H1 (cell line): ENCODE results near the gene ATXN7L3. TPM values are rescaled to one million over a fixed set of nuclear protein-coding genes. Genes with fewer than 3 reads are reported as not detected.
A peak's percentile ranks its signal among the peaks of the same experiment; 100 is the strongest.

ENCODE experiments used
- CTCF ChIA-PET: fragments of 300-600 bp; sonication (Branson Sonifier 250); formaldehyde crosslinking; loops from one replicate; lab custom pipeline; 2021; ENCODE audit not compliant: partially characterized antibody; lab: Charles Lee
- POLR2A ChIA-PET: fragments of 300-600 bp; sonication (Branson Sonifier 250); formaldehyde crosslinking; loops from one replicate; lab custom pipeline; 2021; ENCODE audit warnings: inconsistent platforms; ENCODE audit not compliant: partially characterized antibody; lab: Charles Lee
- DNase-seq, 2 experiments: peaks; one replicate each; pipeline versions ENCODE4 v3.0.0 to v3.0.0-alpha.2; 2010 to 2022; ENCODE audit warnings: low spot score in 2 of 2, low read depth in 1 of 2, mixed read lengths in 1 of 2
- FAIRE-seq: peaks from 2 replicates; lab custom pipeline; 2011; peaks lifted over from hg19 to GRCh38; lab: Jason Lieb, UNC
- H2AFZ ChIP-seq: 2 replicates; pipeline ENCODE4 v1.8.1; 2012; ENCODE audit warnings: low read length, inconsistent platforms
- H2AK5ac ChIP-seq: 2 replicates; pipeline ENCODE4 v1.6.1; 2013; ENCODE audit warnings: low read depth, low read length
- H2BK120ac ChIP-seq: replicated peaks from 2 replicates; pipeline ENCODE3; 2013; ENCODE audit warnings: low read depth, low read length, inconsistent platforms
- H2BK12ac ChIP-seq: 2 replicates; pipeline ENCODE4 v1.6.1; 2013; ENCODE audit warnings: low read depth, low read length
- H2BK15ac ChIP-seq: 2 replicates; pipeline ENCODE4 v1.6.1; 2013; ENCODE audit warnings: low read length
- H2BK20ac ChIP-seq: 2 replicates; pipeline ENCODE4 v1.6.1; 2013; ENCODE audit warnings: low read length
- H2BK5ac ChIP-seq: 2 replicates; pipeline ENCODE4 v1.6.1; 2013; ENCODE audit warnings: low read depth, low read length
- H3K14ac ChIP-seq: 2 replicates; pipeline ENCODE4 v1.6.1; 2013; ENCODE audit warnings: inconsistent platforms; ENCODE audit not compliant: insufficient read length
- H3K18ac ChIP-seq: 2 replicates; pipeline ENCODE4 v1.6.1; 2013; ENCODE audit warnings: low read length; ENCODE audit errors: extremely low read depth
- H3K23ac ChIP-seq: 2 replicates; pipeline ENCODE4 v1.6.1; 2013; ENCODE audit warnings: inconsistent platforms; ENCODE audit not compliant: insufficient read length
- H3K23me2 ChIP-seq: 2 replicates; pipeline ENCODE4 v1.6.1; 2013; ENCODE audit warnings: low read depth, low read length
- H3K27ac ChIP-seq: 2 replicates; pipeline ENCODE4 v1.6.1; 2011; ENCODE audit warnings: low read depth, low read length, inconsistent platforms
- H3K27me3 ChIP-seq, 4 experiments: replicated peaks in 1 of 4; 1 replicate in 1 of 4; 2 replicates in 3 of 4; pipeline versions ENCODE4 v1.6.1 to v1.8.1; 2011 to 2013; ENCODE audit warnings: low read length in 3 of 4, mild to moderate bottlenecking in 3 of 4, inconsistent platforms in 2 of 4, mixed read lengths in 2 of 4, moderate library complexity in 1 of 4; ENCODE audit not compliant: control insufficient read depth in 3 of 4, insufficient read depth in 3 of 4; ENCODE audit errors: extremely low read depth in 1 of 4
- H3K36me3 ChIP-seq, 4 experiments: 2 replicates each; pipeline versions ENCODE4 v1.6.1 to v1.8.1; 2011 to 2013; ENCODE audit warnings: mild to moderate bottlenecking in 4 of 4, low read length in 3 of 4, moderate library complexity in 2 of 4, control low read depth in 1 of 4, inconsistent platforms in 1 of 4; ENCODE audit not compliant: insufficient read depth in 4 of 4, control insufficient read depth in 2 of 4
- H3K4ac ChIP-seq: replicated peaks from 2 replicates; pipeline ENCODE3; 2013; ENCODE audit warnings: low read length, low read depth, mixed read lengths, inconsistent platforms; ENCODE audit not compliant: insufficient read length
- H3K4me1 ChIP-seq, 4 experiments: replicated peaks in 1 of 4; 1 replicate in 1 of 4; 2 replicates in 3 of 4; pipeline versions ENCODE4 v1.6.1 to v1.8.1; 2011 to 2013; ENCODE audit warnings: low read length in 3 of 4, inconsistent platforms in 2 of 4, mixed read lengths in 1 of 4; ENCODE audit not compliant: insufficient read depth in 4 of 4, control insufficient read depth in 3 of 4
- H3K4me2 ChIP-seq, 2 experiments: 2 replicates each; pipeline versions ENCODE4 v1.6.1 to v1.8.1; 2011 to 2013; ENCODE audit warnings: low read depth in 2 of 2, low read length in 2 of 2, control low read depth in 1 of 2, inconsistent platforms in 1 of 2, mild to moderate bottlenecking in 1 of 2; ENCODE audit not compliant: insufficient read depth in 1 of 2
- H3K4me3 ChIP-seq, 4 experiments: fragments of 200-600, 300-600 bp in 1 of 4; sonication (generic), shearing (Covaris generic), sonication (Bioruptor Twin) in 1 of 4; 2 replicates each; pipeline versions ENCODE4 v1.5.1 to v1.8.1; 2011 to 2016; ENCODE audit warnings: low read length in 4 of 4, low read depth in 3 of 4, control low read depth in 2 of 4, inconsistent platforms in 2 of 4, mild to moderate bottlenecking in 2 of 4, mixed read lengths in 1 of 4, moderate library complexity in 1 of 4; ENCODE audit not compliant: insufficient read depth in 2 of 4; ENCODE audit errors: extremely low read depth in 1 of 4
- H3K56ac ChIP-seq: replicated peaks from 2 replicates; pipeline ENCODE3; 2013; ENCODE audit warnings: low read depth, mild to moderate bottlenecking, mixed read lengths, low read length, inconsistent platforms; ENCODE audit not compliant: insufficient read length
- H3K79me1 ChIP-seq: 2 replicates; pipeline ENCODE4 v1.6.1; 2013; ENCODE audit warnings: low read depth, low read length, control low read depth
- H3K79me2 ChIP-seq, 2 experiments: 2 replicates each; pipeline versions ENCODE4 v1.6.1 to v1.8.1; 2012 to 2013; ENCODE audit warnings: low read length in 2 of 2, mild to moderate bottlenecking in 2 of 2, inconsistent platforms in 1 of 2; ENCODE audit not compliant: insufficient read depth in 2 of 2, control insufficient read depth in 1 of 2
- H3K9ac ChIP-seq, 4 experiments: replicated peaks in 1 of 4; 1 replicate in 1 of 4; 2 replicates in 3 of 4; pipeline versions ENCODE4 v1.6.1 to v1.8.1; 2011 to 2013; ENCODE audit warnings: low read depth in 3 of 4, low read length in 3 of 4, control low read depth in 2 of 4, mild to moderate bottlenecking in 2 of 4, moderate library complexity in 2 of 4, inconsistent platforms in 1 of 4; ENCODE audit errors: extremely low read depth in 1 of 4
- H3K9me3 ChIP-seq, 2 experiments: 2 replicates each; pipeline versions ENCODE4 v1.6.1 to v1.8.1; 2012 to 2013; ENCODE audit warnings: mild to moderate bottlenecking in 2 of 2, moderate library complexity in 2 of 2, control low read depth in 1 of 2, inconsistent platforms in 1 of 2, low read depth in 1 of 2, low read length in 1 of 2, mixed read lengths in 1 of 2; ENCODE audit not compliant: insufficient read depth in 2 of 2
- H4K20me1 ChIP-seq, 2 experiments: replicated peaks in 1 of 2; 2 replicates each; pipeline versions ENCODE3 to v1.8.1; 2011 to 2013; ENCODE audit warnings: inconsistent platforms in 2 of 2, low read length in 2 of 2, mild to moderate bottlenecking in 1 of 2; ENCODE audit not compliant: insufficient read depth in 2 of 2, control insufficient read depth in 1 of 2
- H4K5ac ChIP-seq: 2 replicates; pipeline ENCODE4 v1.6.1; 2013; ENCODE audit warnings: low read length, low read depth, mixed read lengths, inconsistent platforms; ENCODE audit not compliant: insufficient read length
- H4K8ac ChIP-seq: 2 replicates; pipeline ENCODE4 v1.8.0; 2013; ENCODE audit warnings: mild to moderate bottlenecking, moderate library complexity, low read length, inconsistent platforms; ENCODE audit not compliant: insufficient read depth; ENCODE audit errors: extremely low read depth
- H4K91ac ChIP-seq: replicated peaks from 2 replicates; pipeline ENCODE3; 2013; ENCODE audit warnings: low read length, mixed read lengths, inconsistent platforms; ENCODE audit not compliant: insufficient read length
- ATF2 ChIP-seq: IDR thresholded peaks from 2 replicates; pipeline ENCODE4 v1.6.1; 2012; ENCODE audit warnings: low read length, inconsistent platforms
- CTCF ChIP-seq, 3 experiments: IDR thresholded peaks; 1 replicate in 2 of 3; 2 replicates in 1 of 3; pipeline versions ENCODE4 v1.5.1 to v1.6.1; 2011; ENCODE audit warnings: low read length in 3 of 3, mild to moderate bottlenecking in 3 of 3, inconsistent platforms in 2 of 3, low read depth in 1 of 3, moderate library complexity in 1 of 3; ENCODE audit not compliant: insufficient read depth in 1 of 3; ENCODE audit errors: control extremely low read depth in 1 of 3
- EZH2 ChIP-seq: fragments of 200-600 bp; sonication (generic); IDR thresholded peaks from 2 replicates; pipeline ENCODE4 v1.7.1; 2012; ENCODE audit warnings: low read depth, mild to moderate bottlenecking, moderate library complexity, low read length, inconsistent platforms; ENCODE audit not compliant: severe bottlenecking
- HDAC2 ChIP-seq, 2 experiments: fragments of 300-600 bp in 1 of 2; sonication (generic) in 1 of 2; IDR thresholded peaks; 2 replicates each; pipeline ENCODE4 v1.6.1; 2011 to 2012; ENCODE audit warnings: low read depth in 2 of 2, low read length in 2 of 2, mild to moderate bottlenecking in 2 of 2, moderate library complexity in 2 of 2, borderline replicate concordance in 1 of 2, inconsistent platforms in 1 of 2
- MAFK ChIP-seq: IDR thresholded peaks from 2 replicates; pipeline ENCODE4 v1.6.1; 2012; ENCODE audit warnings: low read depth, mild to moderate bottlenecking, improper control_type of control experiment, low read length
- POLR2A ChIP-seq, 2 experiments: IDR thresholded peaks; 1 replicate in 1 of 2; 2 replicates in 1 of 2; pipeline ENCODE4 v1.6.1; 2011; ENCODE audit warnings: low read depth in 2 of 2, low read length in 2 of 2, mild to moderate bottlenecking in 2 of 2; ENCODE audit errors: control extremely low read depth in 1 of 2
- TEAD4 ChIP-seq: IDR thresholded peaks from 2 replicates; pipeline ENCODE4 v1.6.1; 2012; ENCODE audit warnings: low read depth, low read length, inconsistent platforms, mixed read lengths
- ZNF274 ChIP-seq: IDR thresholded peaks from 2 replicates; pipeline ENCODE4 v1.7.0; 2012; ENCODE audit warnings: low read length, borderline replicate concordance; ENCODE audit errors: extremely low read depth
- WGBS, 2 experiments: shearing (Covaris generic) in 1 of 2; methylation state at CpG; one replicate each; pipeline versions ENCODE4 v1.1.6 to v1.1.7; 2013 to 2015; ENCODE audit warnings: low lambda C conversion rate in 2 of 2, mixed read lengths in 2 of 2, inconsistent platforms in 1 of 2, low coverage in 1 of 2, missing lambda C conversion rate in 1 of 2; ENCODE audit not compliant: insufficient replicate concordance in 2 of 2, insufficient coverage in 1 of 2, insufficient read length in 1 of 2; ENCODE audit errors: extremely low coverage in 1 of 2, missing lambda C conversion rate in 1 of 2; 5-methylcytosine and 5-hydroxymethylcytosine counted together
- polyA plus RNA-seq, 7 experiments: library from polyadenylated mRNA; depleted of rRNA in 3 of 7; stranded (reverse) in 5 of 7; unstranded in 2 of 7; fragments of >200 nt in 5 of 7; fragments of 200-250 nt in 2 of 7; gene quantifications; 1 replicate in 5 of 7; 2 replicates in 1 of 7; 4 replicates in 1 of 7; pipeline versions ENCODE4 v1.2.1 to v1.2.3, GENCODE V29; 2011 to 2013; ENCODE audit warnings: missing spikeins in 2 of 7, mixed read lengths in 2 of 7
- total RNA-seq: library from RNA; stranded (reverse); fragmentation: NEBNext Ultra II Directional; extraction: Animal tissue kit (Norgen Biotek cat#: 25700); gene quantifications from 2 replicates; pipeline ENCODE4 v1.2.1, GENCODE V29; 2021

The ATXN7L3 gene
- total and polyA plus RNA-seq, 2 of the 8 experiments (the other 6 are each of a cell fraction or from before 2014, with no cell fraction given) = 53.7 to 103 TPM

- CTCF ChIA-PET = interaction anchor here (0.5 to 3.3 kb wide), 5 partner anchors 13 to 161 kb away, joined by 3 to 26 read pairs (median 4); no protein-coding TSS in a partner anchor
- no peak for TF ChIP-seq EZH2
- TF ChIP-seq CTCF (IDR thresholded peaks at IDR 0.05; ENCODE audit: control extremely low read depth in 1 of 3, insufficient read depth in 1 of 3, low read depth in 1 of 3, low read length in 3 of 3) = no peak
- no peak; a peak in 1 of 3 replicates for TF ChIP-seq POLR2A (IDR thresholded peaks at IDR 0.05; ENCODE audit: control extremely low read depth in 1 of 2, low read depth in 2 of 2, low read length in 2 of 2)
- TF ChIP-seq TEAD4 = no peak
- TF ChIP-seq HDAC2 (IDR thresholded peaks at IDR 0.05; ENCODE audit: borderline replicate concordance in 1 of 2, low read depth in 2 of 2, low read length in 2 of 2) = no peak
- TF ChIP-seq ZNF274 = no peak
- TF ChIP-seq MAFK = no peak
- TF ChIP-seq ATF2 = no peak
These were observed 23.9 kb upstream of the ATXN7L3 start for GRCh38 chr17:44223541-44224071.

More at GRCh38 chr17:44223541-44224071, 23.9 kb upstream of the ATXN7L3 start:
- Histone ChIP-seq H3K4me2 (no peak overlapping the region), H2BK120ac (no peak overlapping the region), H4K8ac (0 out of 2 replicates have a peak overlapping the region, but pooled peaks have one; percentile 2), H4K20me1 (no peaks in the 10 kb centered on the region), H2AFZ (no peak overlapping the region), H3K18ac (no peak overlapping the region), H3K79me1 (no peaks in the 10 kb centered on the region; the same call in 1 of the 2 replicates), H3K4me3 (no peak overlapping the region), H3K27me3 (no peaks in the 10 kb centered on the region), H3K36me3 (no peaks in the 10 kb centered on the region), H3K23me2 (peaks cover 13% of the 10 kb centered on the region), H2BK20ac (no peak overlapping the region), H3K4me1 (peaks cover 0 to 8% (median 3%) of the 10 kb centered on the region in 4 experiments; a peak in 5 of 7 replicates), H3K9me3 (no peaks in the 10 kb centered on the region), H4K91ac (no peak overlapping the region), H3K14ac (no peak overlapping the region), H2BK12ac (no peak overlapping the region), H3K27ac (no peak overlapping the region), H3K56ac (no peak overlapping the region), H2BK15ac (no peak overlapping the region), H2BK5ac (no peak overlapping the region), H3K4ac (no peak overlapping the region), H3K79me2 (no peaks in the 10 kb centered on the region; a peak in 1 of 4 replicates), H3K9ac (no peak overlapping the region), H2AK5ac (no peak overlapping the region), H4K5ac (no peak overlapping the region), H3K23ac (no peak overlapping the region)
- POLR2A ChIA-PET = interaction anchor here (0.8 to 4.9 kb wide), 2 partner anchors 39 to 93 kb away, joined by 4 to 58 read pairs; no protein-coding TSS in a partner anchor
- DNase-seq (no peak), FAIRE-seq (no peak)
- 83% methylated on average over 7 of the region's 7 CpGs; no CpG with 5 or more reads in 1 of the 2 experiments for WGBS, 2 experiments
